K562 (cell line): Measurements from ENCODE around the gene SAFB. TPM values are rescaled to one million over a fixed set of nuclear protein-coding genes. Genes with fewer than 3 reads are reported as not detected.
A peak's percentile ranks its signal among the peaks of the same experiment; 100 is the strongest.

ENCODE experiments used
- ATAC-seq: fragments of 200-7000 bp; cut with Tn5 transposase; 3 replicates; pipeline ENCODE4 v1.9.1; 2020; ENCODE audit warnings: moderate library complexity
- BruUV-seq: library from RNA; stranded (reverse); fragments of 400-500 nt; replicated peaks from 2 replicates; lab custom pipeline; 2021; lab: Mats Ljungman, UMichigan
- CTCF ChIA-PET: fragments of 300-600 bp; formaldehyde crosslinking; extraction: SDS; loops from one replicate; lab custom pipeline; 2021; ENCODE audit warnings: low intra/inter-chr PET ratio; lab: Yijun Ruan, JAX
- POLR2A ChIA-PET: fragments of 300-600, 350-650 bp; sonication (Branson Sonifier 250); formaldehyde crosslinking; extraction: SDS; loops from one replicate; lab custom pipeline; 2021; ENCODE audit warnings: antibody characterized with exemption, inconsistent platforms; lab: Yijun Ruan, JAX
- DNase-seq, 4 experiments: peaks; one replicate each; pipeline versions ENCODE4 v3.0.0 to v3.0.0-alpha.2; 2011 to 2018; ENCODE audit warnings: low spot score in 3 of 4, mixed read lengths in 3 of 4; ENCODE audit errors: extremely low read depth in 1 of 4
- FAIRE-seq: peaks from 2 replicates; lab custom pipeline; 2011; peaks lifted over from hg19 to GRCh38; lab: Jason Lieb, UNC
- H2AFZ ChIP-seq: 2 replicates; pipeline ENCODE4 v1.6.0; 2011; ENCODE audit warnings: low read depth, low read length, control low read depth, inconsistent platforms
- H3K27ac ChIP-seq: fragments of 200-600 bp; 3 replicates; pipeline ENCODE4 v1.8.0; 2011; ENCODE audit warnings: low read depth, mild to moderate bottlenecking, control low read depth, inconsistent platforms, low read length, moderate library complexity, mixed read lengths; ENCODE audit errors: extremely low read depth
- H3K27me3 ChIP-seq, 2 experiments: fragments of 300-600 bp in 1 of 2; 2 replicates in 1 of 2; 3 replicates in 1 of 2; pipeline versions ENCODE4 v1.6.0 to v1.8.0; 2011; ENCODE audit warnings: inconsistent platforms in 2 of 2, low read length in 2 of 2, mild to moderate bottlenecking in 1 of 2, mixed read lengths in 1 of 2, moderate library complexity in 1 of 2; ENCODE audit not compliant: control insufficient read depth in 2 of 2, insufficient read depth in 2 of 2
- H3K36me3 ChIP-seq: fragments of 300-600 bp; 3 replicates; pipeline ENCODE4 v1.8.0; 2011; ENCODE audit warnings: mild to moderate bottlenecking, low read length, inconsistent platforms; ENCODE audit not compliant: control insufficient read depth, insufficient read depth
- H3K4me1 ChIP-seq, 2 experiments: fragments of 200-600 bp in 1 of 2; replicated peaks in 1 of 2; 2 replicates in 1 of 2; 3 replicates in 1 of 2; pipeline versions ENCODE4 v1.5.1 to v1.8.0; 2011; ENCODE audit warnings: inconsistent platforms in 2 of 2, low read length in 2 of 2, mild to moderate bottlenecking in 1 of 2, mixed read lengths in 1 of 2, moderate library complexity in 1 of 2; ENCODE audit not compliant: control insufficient read depth in 2 of 2, insufficient read depth in 2 of 2
- H3K4me2 ChIP-seq: 2 replicates; pipeline ENCODE4 v1.6.1; 2011; ENCODE audit warnings: low read length, control low read depth, inconsistent platforms, mixed read lengths; ENCODE audit not compliant: insufficient read depth
- H3K4me3 ChIP-seq: fragments of 200-600 bp; sonication (generic), shearing (Covaris generic); 2 replicates; pipeline ENCODE4 v1.5.1; 2016; ENCODE audit warnings: control low read depth, inconsistent platforms
- H3K79me2 ChIP-seq: fragments of 200-600 bp; 3 replicates; pipeline ENCODE4 v1.8.0; 2011; ENCODE audit warnings: low read length, inconsistent platforms; ENCODE audit not compliant: control insufficient read depth, insufficient read depth
- H3K9ac ChIP-seq, 2 experiments: 2 replicates each; pipeline versions ENCODE4 v1.6.0 to v1.6.1; 2011; ENCODE audit warnings: low read depth in 2 of 2, low read length in 2 of 2, control low read depth in 1 of 2, inconsistent platforms in 1 of 2, mild to moderate bottlenecking in 1 of 2, mixed read lengths in 1 of 2; ENCODE audit not compliant: insufficient read depth in 1 of 2
- H3K9me1 ChIP-seq: one replicate; pipeline ENCODE4 v1.6.0; 2011; ENCODE audit warnings: inconsistent platforms, mild to moderate bottlenecking, low read length, moderate library complexity; ENCODE audit not compliant: control insufficient read depth, insufficient read depth
- H3K9me3 ChIP-seq: replicated peaks from 2 replicates; pipeline ENCODE4 v1.5.1; 2011; ENCODE audit warnings: low read depth, low read length, inconsistent platforms; ENCODE audit not compliant: control insufficient read depth, insufficient read depth
- H4K20me1 ChIP-seq: replicated peaks from 2 replicates; pipeline ENCODE4 v1.6.1; 2011; ENCODE audit warnings: low read length, inconsistent platforms, mixed read lengths; ENCODE audit not compliant: control insufficient read depth, insufficient read depth
- ARID1B ChIP-seq: fragments of 450-650 bp; IDR thresholded peaks from 2 replicates; pipeline ENCODE4 v1.6.1; 2016; ENCODE audit warnings: antibody characterized with exemption, mild to moderate bottlenecking, inconsistent platforms
- BCOR ChIP-seq: fragments of 450-650 bp; IDR thresholded peaks from 2 replicates; pipeline ENCODE4 v1.6.1; 2016
- CBFA2T3 ChIP-seq: fragments of 450-650 bp; IDR thresholded peaks from 2 replicates; pipeline ENCODE4 v1.6.1; 2017
- ELK1 ChIP-seq: sonication (generic); formaldehyde crosslinking; IDR thresholded peaks from 2 replicates; pipeline ENCODE4 v1.8.1; 2022; ENCODE audit warnings: missing genetic modification reagents
- HDAC1 ChIP-seq, 2 experiments: fragments of 450-650 bp; IDR thresholded peaks; 2 replicates each; pipeline ENCODE4 v1.6.1; 2016 to 2017; ENCODE audit warnings: inconsistent platforms in 1 of 2, mild to moderate bottlenecking in 1 of 2, moderate library complexity in 1 of 2
- JUN ChIP-seq, 2 experiments: sonication (generic) in 1 of 2; formaldehyde crosslinking in 1 of 2; IDR thresholded peaks; 2 replicates each; pipeline versions ENCODE4 v1.6.1 to v1.8.0; 2012 to 2022; ENCODE audit warnings: borderline replicate concordance in 2 of 2, mild to moderate bottlenecking in 2 of 2, improper control_type of control experiment in 1 of 2, low read depth in 1 of 2, low read length in 1 of 2, missing genetic modification reagents in 1 of 2
- MCM5 ChIP-seq: fragments of 450-650 bp; IDR thresholded peaks from 2 replicates; pipeline ENCODE4 v1.6.1; 2016; ENCODE audit warnings: low read depth
- NCOR1 ChIP-seq: fragments of 450-650 bp; IDR thresholded peaks from 2 replicates; pipeline ENCODE4 v1.6.1; 2016; ENCODE audit warnings: mild to moderate bottlenecking, moderate library complexity
- PBX2 ChIP-seq, 2 experiments: IDR thresholded peaks in 1 of 2; conservative IDR thresholded peaks in 1 of 2; 2 replicates each; pipeline ENCODE4 v1.6.1; 2016; ENCODE audit warnings: low read depth in 2 of 2, mild to moderate bottlenecking in 1 of 2, missing compliant biosample characterization in 1 of 2, missing genetic modification characterization in 1 of 2, moderate library complexity in 1 of 2
- POLR2A ChIP-seq: fragments of 450-650 bp; conservative IDR thresholded peaks from 2 replicates; pipeline ENCODE4 v1.6.1; 2016
- POU5F1 ChIP-seq: fragments of 150-350 bp; IDR thresholded peaks from 2 replicates; pipeline ENCODE4 v1.6.1; 2014; ENCODE audit warnings: borderline replicate concordance, low read length, low read depth, mild to moderate bottlenecking; ENCODE audit not compliant: partially characterized antibody
- STAT5B ChIP-seq: fragments of 250-450 bp; sonication (Bioruptor Pico); IDR thresholded peaks from 2 replicates; pipeline ENCODE4 v1.8.0; 2021; ENCODE audit warnings: mild to moderate bottlenecking, inconsistent platforms
- TOE1 ChIP-seq, 2 experiments: fragments of 450-650 bp in 1 of 2; sonication (generic) in 1 of 2; formaldehyde crosslinking in 1 of 2; IDR thresholded peaks; 2 replicates each; pipeline versions ENCODE4 v1.7.1 to v1.8.0; 2016 to 2022; ENCODE audit warnings: borderline replicate concordance in 2 of 2, mild to moderate bottlenecking in 2 of 2, antibody characterized with exemption in 1 of 2, inconsistent platforms in 1 of 2, low read depth in 1 of 2, missing genetic modification reagents in 1 of 2, moderate library complexity in 1 of 2
- WHSC1 ChIP-seq: IDR thresholded peaks from one replicate; pipeline ENCODE4 v1.6.1; 2012; ENCODE audit warnings: low read length, control low read depth, inconsistent platforms
- XRCC3 ChIP-seq: fragments of 450-650 bp; IDR thresholded peaks from 2 replicates; pipeline ENCODE4 v1.6.1; 2017; ENCODE audit warnings: mild to moderate bottlenecking, moderate library complexity
- ZBTB2 ChIP-seq: fragments of 450-650 bp; IDR thresholded peaks from 2 replicates; pipeline ENCODE4 v1.6.1; 2016; ENCODE audit warnings: antibody characterized with exemption
- WGBS: fragments of 100-300 bp; shearing (Covaris generic); methylation state at CpG from one replicate; pipeline ENCODE4 v1.1.6; 2016; ENCODE audit warnings: low coverage, mixed read lengths; ENCODE audit not compliant: insufficient coverage; ENCODE audit errors: missing lambda C conversion rate; 5-methylcytosine and 5-hydroxymethylcytosine counted together
- in situ Hi-C: fragments of 300-500 bp; cut with MboI; formaldehyde crosslinking; loops from 4 replicates; pipeline ENCODE4 v1.15.0; 2018; ENCODE audit warnings: inconsistent platforms, mixed read lengths
- intact Hi-C: fragments of 100-400 bp; cut with micrococcal nuclease; formaldehyde crosslinking; loops from 2 replicates; pipeline ENCODE4 v1.14.2; 2022
- polyA plus RNA-seq, 8 experiments: library from polyadenylated mRNA; depleted of rRNA in 4 of 8; stranded (reverse) in 5 of 8; unstranded in 3 of 8; fragments of >200 nt; fragmentation: Nextera tagmentation in 2 of 8; fragmentation: Illumina TruSeq in 1 of 8; extraction: Ambion mirVana in 2 of 8; extraction: Trizol in 1 of 8; gene quantifications; 2 replicates each; pipeline versions ENCODE4 v1.2.1 to v1.2.3, GENCODE V29; 2011 to 2014; ENCODE audit warnings: inconsistent platforms in 1 of 8, missing spikeins in 1 of 8
- total RNA-seq, 7 experiments: library from RNA; depleted of rRNA in 6 of 7; stranded (reverse); fragments of >200 nt in 6 of 7; fragmentation: Illumina TruSeq in 2 of 7; extraction: Trizol in 2 of 7; gene quantifications; 2 replicates each; pipeline versions ENCODE4 v1.2.1 to v1.2.3, GENCODE V29; 2011 to 2021; ENCODE audit warnings: low replicate concordance in 1 of 7

The SAFB gene
- total and polyA plus RNA-seq, 9 of the 15 experiments (the other 6 are each of a cell fraction or from before 2014, with no cell fraction given): 1.1 to 151 (median 83.1) TPM

GRCh38 chr19:5686647-5687359 is 63.9 kb downstream of the SAFB start:
- intact Hi-C loops: loop anchor here (2.0 to 10.0 kb wide), 2 partner anchors 62 to 138 kb away; partner anchors contain the start of genes SAFB and SAFB2
- CTCF ChIA-PET: no interaction called here
- TF ChIP-seq HDAC1 (IDR thresholded peaks at IDR 0.05): peak in 1 of 2 experiments; percentile 84; a peak in 2 of 4 replicates
- no peak for TF ChIP-seq STAT5B (CRISPR knock-in tag)
- no peak for TF ChIP-seq WHSC1
- TF ChIP-seq BCOR: no peak
- peak; percentile 63; the same call in 1 of the 2 replicates for TF ChIP-seq TOE1 (IDR thresholded peaks at IDR 0.05; ENCODE audit: borderline replicate concordance)
- no peak for TF ChIP-seq TOE1 (CRISPR knock-in tag; IDR thresholded peaks at IDR 0.05; ENCODE audit: borderline replicate concordance, low read depth)
- no peak for TF ChIP-seq XRCC3
- no peak for TF ChIP-seq ELK1 (CRISPR knock-in tag)
- 0 out of 2 replicates have a peak, but pooled peaks have one; percentile 19 for TF ChIP-seq PBX2 (CRISPR knock-in tag; IDR thresholded peaks at IDR 0.05; ENCODE audit: low read depth)
- TF ChIP-seq PBX2 (tag; conservative IDR thresholded peaks at IDR 0.05; ENCODE audit: low read depth): no peak
- no peak for TF ChIP-seq MCM5
- TF ChIP-seq ZBTB2: no peak
- TF ChIP-seq ARID1B: no peak
- peak; percentile 80 for TF ChIP-seq POLR2A
- TF ChIP-seq NCOR1: no peak
- no peak for TF ChIP-seq CBFA2T3
- no peak; the same call in 1 of the 2 replicates for TF ChIP-seq JUN (IDR thresholded peaks at IDR 0.05; ENCODE audit: borderline replicate concordance, low read depth, low read length)
- 0 out of 2 replicates have a peak, but pooled peaks have one; percentile 44 for TF ChIP-seq JUN (CRISPR knock-in tag; IDR thresholded peaks at IDR 0.05; ENCODE audit: borderline replicate concordance)
- TF ChIP-seq POU5F1: no peak

More at GRCh38 chr19:5686647-5687359, 63.9 kb downstream of the SAFB start:
- Histone ChIP-seq H3K9ac (peak overlapping the region; percentile 64 to 90; a peak in 3 of 4 replicates), H2AFZ (peak overlapping the region; percentile 91), H3K4me1 (peaks cover 19 to 53% of the 10 kb centered on the region in 2 experiments), H3K9me1 (peaks cover under 1% of the 10 kb centered on the region), H3K36me3 (peaks cover 15% of the 10 kb centered on the region; the same call in 2 of the 3 replicates), H3K4me2 (peak overlapping the region; percentile 73), H3K9me3 (no peaks in the 10 kb centered on the region), H4K20me1 (peaks cover 16% of the 10 kb centered on the region), H3K27me3 (no peaks in the 10 kb centered on the region), H3K79me2 (peaks cover 18% of the 10 kb centered on the region), H3K4me3 (peak overlapping the region; percentile 59), H3K27ac (peak overlapping the region; percentile 81)
- POLR2A ChIA-PET: interaction anchor here (0.8 to 2.0 kb wide), 11 partner anchors 8 to 104 kb away, joined by 3 to 16 read pairs (median 4); partner anchors contain the start of genes CATSPERD, DUS3L and LONP1
- DNase-seq (peak; percentile 95 to 99 (median 96)), ATAC-seq (peak; percentile 77), FAIRE-seq (peak; percentile 95)
- no TSS peak for BruUV-seq
- WGBS: under 1% methylated on average over 44 of the region's 59 CpGs
- in situ Hi-C loops: no loop called here
